ENCODE measurements around the gene CLASRP. TPM values are rescaled to one million over a fixed set of nuclear protein-coding genes. Genes with fewer than 3 reads are reported as not detected.
"Not testable (repeated sequence)": the region's sequence is repeated elsewhere in the genome, so short reads cannot be mapped to it uniquely, and the experiment has no call there.

Gene CLASRP
- total RNA-seq, 2 experiments from 2014 or later = 82.5 to 94.5 TPM

DNA sequence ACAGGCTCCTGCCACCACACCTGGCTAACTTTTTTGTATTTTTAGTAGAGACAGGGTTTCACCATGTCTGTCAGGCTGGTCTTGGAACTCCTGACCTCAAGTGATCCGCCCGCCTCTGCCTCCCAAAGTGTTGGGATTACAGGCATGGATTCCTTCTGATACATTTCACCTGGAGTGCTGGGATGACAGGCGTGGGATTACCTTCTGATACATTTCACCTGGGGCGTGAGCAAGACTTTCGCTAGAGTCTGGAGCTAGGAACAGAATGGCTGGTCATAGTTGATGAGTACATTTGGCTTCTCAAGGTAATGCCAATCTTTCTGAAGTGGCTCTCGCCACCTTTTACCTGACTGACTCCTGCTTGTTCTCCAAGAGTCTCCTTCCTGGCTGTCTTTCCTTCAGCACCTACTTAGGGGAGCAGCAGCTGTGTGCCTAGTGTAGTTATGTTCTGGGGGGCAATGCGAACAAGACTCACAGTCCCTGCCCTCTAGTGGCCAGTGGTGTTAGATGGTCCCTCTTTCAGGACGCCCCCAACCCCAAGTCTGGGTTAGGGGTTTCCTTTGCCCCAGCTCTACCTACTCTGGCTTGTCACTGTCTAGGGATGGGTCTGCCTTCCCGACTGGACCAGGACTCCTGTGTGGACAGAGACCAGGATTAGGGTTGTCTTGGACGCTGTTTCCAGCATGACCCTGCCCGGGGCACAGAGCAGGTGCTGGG is 73.4 kb downstream of the CLASRP start:
- H3K27ac Mint-ChIP-seq = no peak overlapping the region
- no peaks in the 10 kb centered on the region for H3K36me3 Mint-ChIP-seq (ENCODE audit: low read depth)
- peaks cover 35% of the 10 kb centered on the region for H3K4me1 Mint-ChIP-seq (ENCODE audit: low read depth)
- ATAC-seq (no peak), DNase-seq (no peak)
- no peaks in the 10 kb centered on the region for H3K27me3 Mint-ChIP-seq (ENCODE audit: low read depth)
- no peak overlapping the region for H3K4me3 Mint-ChIP-seq
- ChIA-PET POLR2A (no interaction called here), CTCF (interaction anchor here (1.5 to 1.9 kb wide), 2 partner anchors 9 to 13 kb away, joined by 3 to 7 read pairs; no protein-coding TSS in a partner anchor)
- H3K9me3 Mint-ChIP-seq (ENCODE audit: insufficient read depth) = no peaks in the 10 kb centered on the region

GRCh38 chr19:45113628-45114027 is 74.8 kb downstream of the CLASRP start:
- H3K27ac Mint-ChIP-seq = no peak overlapping the region
- no peaks in the 10 kb centered on the region for H3K36me3 Mint-ChIP-seq (ENCODE audit: low read depth)
- H3K4me1 Mint-ChIP-seq (ENCODE audit: low read depth) = peaks cover 49% of the 10 kb centered on the region
- POLR2A ChIA-PET = no interaction called here
- DNase-seq = no peak
- H3K9me3 Mint-ChIP-seq (ENCODE audit: insufficient read depth) = no peaks in the 10 kb centered on the region
- no peak overlapping the region for H3K4me3 Mint-ChIP-seq
- CTCF ChIA-PET = interaction anchor here (1.5 to 1.9 kb wide), 2 partner anchors 11 kb away, joined by 3 to 7 read pairs; no protein-coding TSS in a partner anchor
- no peak for ATAC-seq
- H3K27me3 Mint-ChIP-seq (ENCODE audit: low read depth) = no peaks in the 10 kb centered on the region

- ChIA-PET CTCF (no interaction called here), POLR2A (no interaction called here)
- no peaks in the 10 kb centered on the region for H3K9me3 Mint-ChIP-seq (ENCODE audit: insufficient read depth)
- no peaks in the 10 kb centered on the region for H3K27me3 Mint-ChIP-seq (ENCODE audit: low read depth)
- no peak overlapping the region for H3K27ac Mint-ChIP-seq
- peaks cover 52% of the 10 kb centered on the region for H3K4me1 Mint-ChIP-seq (ENCODE audit: low read depth)
- no peak for ATAC-seq
- H3K36me3 Mint-ChIP-seq (ENCODE audit: low read depth) = no peaks in the 10 kb centered on the region
- H3K4me3 Mint-ChIP-seq = no peak overlapping the region
- DNase-seq = no peak
Measured at GRCh38 chr19:45114116-45114515, 75.3 kb downstream of the CLASRP start.

DNA sequence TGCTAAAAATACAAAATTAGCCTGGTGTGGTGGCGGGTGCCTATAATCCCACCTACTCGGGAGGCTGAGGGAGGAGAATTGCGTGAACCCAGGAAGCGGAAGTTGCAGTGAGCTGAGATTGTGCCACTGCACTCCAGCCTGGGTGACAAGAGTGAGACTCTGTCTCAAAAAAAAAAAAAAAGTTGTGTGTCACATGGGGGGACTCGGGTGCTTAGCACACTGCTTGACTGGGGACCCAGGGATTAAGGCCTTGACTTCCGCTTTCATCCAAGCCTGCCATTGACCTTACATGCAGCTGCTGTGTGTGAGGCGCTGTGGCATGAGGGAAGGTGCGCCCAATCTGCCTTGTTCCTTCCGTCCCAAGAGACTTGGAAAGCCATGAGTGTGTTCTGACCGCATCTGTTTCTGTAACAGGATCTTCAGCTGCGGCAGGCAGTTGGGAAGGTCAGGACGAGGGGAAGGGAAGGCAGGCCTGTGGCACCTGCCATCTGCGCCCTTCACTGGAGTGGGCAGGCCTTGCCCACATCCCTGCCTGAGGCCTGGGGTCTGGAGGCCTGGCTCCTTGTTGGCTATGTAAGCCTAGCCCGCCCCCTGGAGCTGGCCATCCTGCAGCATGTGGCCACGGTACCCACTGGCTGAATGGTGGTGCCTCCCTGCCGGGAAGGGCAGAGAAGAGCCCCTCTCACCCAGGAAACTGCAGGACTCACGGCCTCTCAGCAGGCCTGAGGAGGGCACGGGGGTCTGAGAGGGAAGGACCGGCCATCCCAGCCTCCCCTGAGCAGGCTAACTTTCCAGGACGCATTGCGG is 77.2 kb downstream of the CLASRP start:
- H3K36me3 Mint-ChIP-seq (ENCODE audit: low read depth) = peaks cover 5% of the 10 kb centered on the region
- no peak overlapping the region for H3K4me3 Mint-ChIP-seq
- ATAC-seq (no peak), DNase-seq (no peak)
- ChIA-PET POLR2A (interaction anchor here (0.9 kb wide), 1 partner anchor 13 kb away, joined by 3 read pairs; no protein-coding TSS in a partner anchor), CTCF (no interaction called here)
- H3K27me3 Mint-ChIP-seq (ENCODE audit: low read depth) = no peaks in the 10 kb centered on the region
- no peak overlapping the region for H3K27ac Mint-ChIP-seq
- H3K4me1 Mint-ChIP-seq (ENCODE audit: low read depth) = peaks cover 59% of the 10 kb centered on the region
- no peaks in the 10 kb centered on the region for H3K9me3 Mint-ChIP-seq (ENCODE audit: insufficient read depth)

GRCh38 chr19:45117167-45117594 is 78.3 kb downstream of the CLASRP start:
- H3K4me3 Mint-ChIP-seq = peak overlapping the region; percentile 48
- peak overlapping the region; percentile 86 for H3K27ac Mint-ChIP-seq
- ChIA-PET CTCF (interaction anchor here (1.0 to 1.6 kb wide), 4 partner anchors 9 to 70 kb away, joined by 3 to 16 read pairs (median 7); partner anchors contain the start of gene PPP1R37), POLR2A (interaction anchor here (1.4 kb wide), 1 partner anchor 25 kb away, joined by 5 read pairs; no protein-coding TSS in a partner anchor)
- no peaks in the 10 kb centered on the region for H3K9me3 Mint-ChIP-seq (ENCODE audit: insufficient read depth)
- H3K4me1 Mint-ChIP-seq (ENCODE audit: low read depth) = peaks cover 71% of the 10 kb centered on the region
- H3K36me3 Mint-ChIP-seq (ENCODE audit: low read depth) = peaks cover 5% of the 10 kb centered on the region
- DNase-seq (peak; percentile 63), ATAC-seq (peak; percentile 56)
- no peaks in the 10 kb centered on the region for H3K27me3 Mint-ChIP-seq (ENCODE audit: low read depth)

- no peak overlapping the region for H3K4me3 Mint-ChIP-seq
- POLR2A ChIA-PET = interaction anchor here (0.9 to 1.4 kb wide), 3 partner anchors 10 to 28 kb away, joined by 3 to 5 read pairs (median 4); no protein-coding TSS in a partner anchor
- no peaks in the 10 kb centered on the region for H3K27me3 Mint-ChIP-seq (ENCODE audit: low read depth)
- H3K4me1 Mint-ChIP-seq (ENCODE audit: low read depth) = peaks cover 76% of the 10 kb centered on the region
- CTCF ChIA-PET = interaction anchor here (0.9 to 1.6 kb wide), 5 partner anchors 8 to 69 kb away, joined by 3 to 16 read pairs (median 6); partner anchors contain the start of gene PPP1R37
- H3K27ac Mint-ChIP-seq = peak overlapping the region; percentile 86
- H3K36me3 Mint-ChIP-seq (ENCODE audit: low read depth) = peaks cover 5% of the 10 kb centered on the region
- DNase-seq (no peak), ATAC-seq (peak; percentile 2)
- H3K9me3 Mint-ChIP-seq (ENCODE audit: insufficient read depth) = no peaks in the 10 kb centered on the region
Measured at GRCh38 chr19:45117671-45118070, 78.8 kb downstream of the CLASRP start.

DNA sequence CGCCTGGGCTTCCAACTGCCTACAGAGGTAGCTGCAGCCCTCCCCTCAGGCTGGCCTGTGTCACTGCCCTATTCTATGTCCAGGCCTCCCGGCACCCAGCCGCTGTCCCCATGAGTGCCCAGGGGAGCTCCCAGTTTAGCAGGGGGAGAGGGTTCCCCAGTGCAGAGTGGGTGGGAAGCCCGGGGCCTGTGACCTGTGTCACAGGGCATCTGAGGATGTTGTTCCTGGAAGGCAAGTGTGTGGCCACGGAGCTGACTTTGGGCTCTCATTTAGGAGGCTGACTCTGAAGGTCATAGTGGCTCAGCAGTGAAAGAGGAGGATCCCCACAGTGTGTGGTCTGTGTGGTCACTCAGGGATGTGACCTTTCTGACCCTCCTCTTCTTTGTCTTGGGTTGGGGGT is 79.3 kb downstream of the CLASRP start:
- Mint-ChIP-seq H3K4me3 (no peak overlapping the region), H3K9me3 (ENCODE audit: insufficient read depth) (no peaks in the 10 kb centered on the region), H3K4me1 (ENCODE audit: low read depth) (peaks cover 80% of the 10 kb centered on the region), H3K36me3 (ENCODE audit: low read depth) (peaks cover 5% of the 10 kb centered on the region), H3K27ac (peak overlapping the region; percentile 86), H3K27me3 (ENCODE audit: low read depth) (no peaks in the 10 kb centered on the region)
- no peak for DNase-seq
- ChIA-PET CTCF (interaction anchor here (0.9 to 1.6 kb wide), 6 partner anchors 8 to 69 kb away, joined by 3 to 16 read pairs (median 6); partner anchors contain the start of genes BLOC1S3 and TRAPPC6A), POLR2A (interaction anchor here (0.9 to 1.4 kb wide), 3 partner anchors 10 to 28 kb away, joined by 3 to 5 read pairs (median 4); no protein-coding TSS in a partner anchor)
- no peak for ATAC-seq

DNA sequence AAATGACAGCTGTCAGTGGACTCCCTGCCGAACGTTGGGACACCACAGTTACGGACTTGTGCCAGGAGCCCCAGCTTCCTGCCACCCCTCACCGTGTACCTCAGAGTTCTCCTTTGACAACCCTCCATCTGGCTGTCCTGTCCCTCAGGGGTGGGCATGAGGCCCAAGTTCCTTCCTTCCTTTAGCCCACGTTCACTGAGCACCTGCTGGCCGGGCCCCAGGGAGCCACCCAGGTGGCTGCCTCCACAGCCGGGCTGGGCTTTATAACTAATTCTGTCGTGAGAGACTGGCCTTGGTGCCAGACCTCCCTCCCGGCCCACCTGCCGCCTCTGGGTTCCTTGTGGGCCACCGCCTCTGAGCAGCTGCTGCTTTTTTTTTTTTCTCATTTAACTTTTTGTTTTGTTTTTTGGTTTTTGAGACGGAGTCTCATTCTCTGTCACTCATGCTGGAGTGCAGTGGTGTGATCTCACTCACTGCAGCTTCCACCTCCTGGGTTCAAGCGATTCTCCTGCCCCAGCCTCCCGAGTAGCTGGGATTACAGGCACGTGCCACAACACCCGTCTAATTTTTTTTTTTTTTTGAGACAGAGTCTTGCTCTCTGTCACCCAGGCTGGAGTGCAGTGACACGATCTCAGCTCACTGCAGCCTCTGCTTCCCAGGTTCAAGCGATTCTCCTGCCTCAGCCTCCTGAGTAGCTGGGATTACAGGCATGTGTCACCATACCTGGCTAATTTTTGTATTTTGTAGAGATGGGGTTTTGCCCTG is 79.9 kb downstream of the CLASRP start:
- H3K36me3 Mint-ChIP-seq (ENCODE audit: low read depth); H3K27me3 Mint-ChIP-seq (ENCODE audit: low read depth); H3K9me3 Mint-ChIP-seq (ENCODE audit: insufficient read depth); DNase-seq; ATAC-seq: not testable (repeated sequence)
- Mint-ChIP-seq H3K27ac (peak overlapping the region; percentile 86), H3K4me1 (ENCODE audit: low read depth) (peaks cover 81% of the 10 kb centered on the region), H3K4me3 (peak overlapping the region; percentile 35)
- ChIA-PET CTCF (interaction anchor here (0.9 to 1.6 kb wide), 4 partner anchors 25 to 68 kb away, joined by 3 to 6 read pairs (median 4); partner anchors contain the start of genes BLOC1S3 and TRAPPC6A), POLR2A (interaction anchor here (0.9 to 1.4 kb wide), 3 partner anchors 11 to 29 kb away, joined by 3 to 5 read pairs (median 4); no protein-coding TSS in a partner anchor)

DNA sequence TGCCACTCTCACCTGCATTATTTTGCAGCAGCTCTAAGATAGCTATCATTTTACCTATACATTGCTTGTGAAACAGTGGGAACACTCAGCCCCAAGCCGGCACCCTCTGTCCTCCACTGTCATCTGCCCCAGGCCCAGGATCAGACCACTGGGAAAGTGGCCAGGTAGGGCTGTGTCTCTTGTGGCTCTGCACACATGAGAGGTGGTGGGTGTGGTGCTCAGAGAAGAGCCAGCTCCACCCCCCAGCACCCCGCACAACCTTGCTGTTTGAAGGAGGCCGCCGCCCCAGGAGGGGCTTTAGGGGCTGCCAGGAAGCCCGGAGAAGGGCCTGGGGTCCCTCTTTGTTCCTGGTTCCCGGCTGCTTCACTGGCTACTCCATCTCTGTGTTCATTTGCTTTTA is 80.7 kb downstream of the CLASRP start:
- no peak for DNase-seq
- Mint-ChIP-seq H3K36me3 (ENCODE audit: low read depth) (peaks cover 5% of the 10 kb centered on the region), H3K4me3 (no peak overlapping the region), H3K27ac (no peak overlapping the region), H3K4me1 (ENCODE audit: low read depth) (peaks cover 78% of the 10 kb centered on the region), H3K27me3 (ENCODE audit: low read depth) (no peaks in the 10 kb centered on the region), H3K9me3 (ENCODE audit: insufficient read depth) (no peaks in the 10 kb centered on the region)
- ChIA-PET POLR2A (no interaction called here), CTCF (interaction anchor here (0.8 to 1.5 kb wide), 2 partner anchors 17 to 24 kb away, joined by 3 read pairs; no protein-coding TSS in a partner anchor)
- ATAC-seq = no peak
